ENCODE data around the gene FANK1. TPM values are rescaled to one million over a fixed set of nuclear protein-coding genes. Genes with fewer than 3 reads are reported as not detected.
"Not testable (repeated sequence)": the region's sequence is repeated elsewhere in the genome, so short reads cannot be mapped to it uniquely, and the experiment has no call there.

The FANK1 gene
- total and polyA plus RNA-seq, 3 experiments from 2014 or later, result 0.44 to 0.66 TPM; not detected in 1

DNA sequence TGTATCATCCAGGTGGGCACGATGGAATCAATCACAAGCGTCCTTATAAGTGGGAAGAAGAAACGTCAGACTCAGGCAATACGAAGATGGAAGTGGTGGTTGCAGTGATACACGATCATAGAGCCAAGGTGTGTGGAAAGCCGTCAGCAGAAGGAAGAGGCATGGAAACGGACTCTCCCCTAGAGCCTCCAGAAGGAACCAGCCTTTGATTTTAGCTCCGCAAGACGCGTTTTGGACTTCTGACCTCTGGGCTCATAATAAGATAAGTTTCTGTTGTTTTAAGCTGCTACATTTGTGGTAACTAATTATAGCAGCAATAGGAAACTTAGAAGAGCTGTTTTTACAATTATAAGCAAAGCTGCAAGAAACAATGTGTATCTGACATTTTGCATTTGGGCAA is 14.8 kb downstream of the FANK1 start:
- ChIA-PET CTCF (no interaction called here), POLR2A (no interaction called here)
- Mint-ChIP-seq H3K36me3 (no peaks in the 10 kb centered on the region), H3K27me3 (peaks cover 2 to 33% of the 10 kb centered on the region in 2 donors), H3K9me3 (peaks cover 0 to 2% (median 0%) of the 10 kb centered on the region in 5 donors), H3K27ac (peak overlapping the region in 1 of 8 donors; percentile 5), H3K4me3 (no peak overlapping the region), H3K4me1 (no peaks in the 10 kb centered on the region)
- no peaks in the 10 kb centered on the region for H3K4me1 ChIP-seq (ENCODE audit: insufficient read depth, low read length)
- no peaks in the 10 kb centered on the region for H3K27me3 ChIP-seq (ENCODE audit: insufficient read depth, low read length, poor library complexity, severe bottlenecking)
- H3K4me3 ChIP-seq (ENCODE audit: low read length), result no peak overlapping the region
- no peaks in the 10 kb centered on the region for H3K9me3 ChIP-seq (ENCODE audit: low read length)
- no peak for DNase-seq
- no peak overlapping the region for H3K27ac ChIP-seq (ENCODE audit: low read depth, low read length)
- no peaks in the 10 kb centered on the region for H3K36me3 ChIP-seq (ENCODE audit: insufficient read depth, low read length)

DNA sequence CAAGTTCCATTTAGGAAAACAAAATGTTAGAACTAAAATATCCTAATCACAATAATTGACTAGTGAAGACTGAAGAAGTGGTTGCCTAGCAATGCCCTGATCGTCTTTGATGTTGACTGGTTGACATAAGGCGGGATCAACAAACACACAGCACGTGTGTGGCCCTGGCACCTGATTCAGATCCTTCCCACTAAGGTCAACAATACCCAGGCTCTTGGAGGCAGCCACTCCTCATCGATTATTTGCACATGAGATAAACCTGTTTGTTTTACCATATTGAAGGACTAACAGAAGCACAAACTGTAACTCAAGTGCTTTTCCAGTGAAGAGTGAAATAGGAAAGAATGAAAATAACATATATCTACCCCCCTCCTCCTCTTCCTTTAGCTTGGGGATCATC is 15.6 kb downstream of the FANK1 start:
- Mint-ChIP-seq H3K36me3 (no peaks in the 10 kb centered on the region), H3K9me3 (peaks cover 0 to 2% (median 0%) of the 10 kb centered on the region in 5 donors), H3K27ac (no peak overlapping the region), H3K4me1 (no peaks in the 10 kb centered on the region), H3K27me3 (peaks cover 2 to 33% of the 10 kb centered on the region in 2 donors), H3K4me3 (no peak overlapping the region)
- no peak overlapping the region for H3K4me3 ChIP-seq (ENCODE audit: low read length)
- ChIA-PET POLR2A (no interaction called here), CTCF (no interaction called here)
- no peak for DNase-seq
- no peaks in the 10 kb centered on the region for H3K4me1 ChIP-seq (ENCODE audit: insufficient read depth, low read length)
- no peak overlapping the region for H3K27ac ChIP-seq (ENCODE audit: low read depth, low read length)
- no peaks in the 10 kb centered on the region for H3K36me3 ChIP-seq (ENCODE audit: insufficient read depth, low read length)
- no peaks in the 10 kb centered on the region for H3K27me3 ChIP-seq (ENCODE audit: insufficient read depth, low read length, poor library complexity, severe bottlenecking)
- no peaks in the 10 kb centered on the region for H3K9me3 ChIP-seq (ENCODE audit: low read length)

DNA sequence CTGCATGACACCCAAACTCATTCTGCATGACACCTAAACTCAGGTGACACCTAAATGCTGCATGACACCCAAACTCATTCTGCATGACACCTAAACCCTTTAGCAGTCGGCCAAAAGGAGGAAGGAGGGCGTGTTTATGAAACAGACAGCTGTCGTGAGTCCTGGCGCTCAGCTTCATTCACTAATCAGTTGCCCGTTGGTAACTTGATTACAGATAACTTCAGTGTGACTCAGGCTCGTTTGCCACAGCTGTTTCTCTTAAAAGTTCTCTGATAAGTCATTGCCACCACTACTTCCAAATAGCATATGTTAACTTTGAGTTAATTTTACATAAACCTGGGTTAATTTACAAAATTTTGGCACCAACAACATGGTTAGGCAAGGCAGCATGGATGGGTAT is 16.9 kb downstream of the FANK1 start:
- H3K27ac Mint-ChIP-seq; H3K4me1 Mint-ChIP-seq; H3K27me3 ChIP-seq (ENCODE audit: insufficient read depth, low read length, poor library complexity, severe bottlenecking); H3K36me3 ChIP-seq (ENCODE audit: insufficient read depth, low read length); H3K9me3 ChIP-seq (ENCODE audit: low read length); H3K4me1 ChIP-seq (ENCODE audit: insufficient read depth, low read length); H3K36me3 Mint-ChIP-seq; H3K9me3 Mint-ChIP-seq; H3K4me3 ChIP-seq (ENCODE audit: low read length); H3K27ac ChIP-seq (ENCODE audit: low read depth, low read length); DNase-seq; CTCF ChIA-PET; POLR2A ChIA-PET; H3K4me3 Mint-ChIP-seq: not testable (repeated sequence)
- H3K27me3 Mint-ChIP-seq, result peaks cover 2 to 31% of the 10 kb centered on the region in 2 donors

DNA sequence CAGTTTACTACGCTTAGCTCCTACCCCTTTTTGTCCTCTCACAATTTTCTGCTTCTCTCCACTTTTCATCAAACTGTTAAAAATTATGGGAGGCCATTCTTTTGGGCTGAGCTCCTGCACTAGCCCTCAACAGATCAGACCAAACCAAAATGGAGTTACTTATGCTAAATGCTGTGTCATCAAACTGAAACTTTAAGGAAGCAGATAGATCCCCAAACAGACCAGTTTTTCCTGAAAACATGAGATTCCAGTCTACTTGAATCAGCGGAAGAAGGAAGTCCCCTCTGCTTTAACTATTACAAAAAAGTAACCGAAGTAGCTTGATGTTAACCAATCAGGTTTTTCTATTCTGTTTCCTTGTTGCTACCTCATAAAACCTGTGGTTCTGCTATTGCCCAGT is 20.6 kb downstream of the FANK1 start:
- H3K4me1 ChIP-seq (ENCODE audit: insufficient read depth, low read length), result no peaks in the 10 kb centered on the region
- ChIA-PET CTCF (no interaction called here), POLR2A (no interaction called here)
- H3K27me3 ChIP-seq (ENCODE audit: insufficient read depth, low read length, poor library complexity, severe bottlenecking), result no peaks in the 10 kb centered on the region
- no peak overlapping the region for H3K27ac ChIP-seq (ENCODE audit: low read depth, low read length)
- Mint-ChIP-seq H3K36me3 (no peaks in the 10 kb centered on the region), H3K27ac (no peak overlapping the region), H3K27me3 (peaks cover 0 to 26% of the 10 kb centered on the region in 2 donors), H3K4me1 (no peaks in the 10 kb centered on the region), H3K4me3 (no peak overlapping the region), H3K9me3 (peaks cover 0 to 6% (median 0%) of the 10 kb centered on the region in 5 donors)
- H3K4me3 ChIP-seq (ENCODE audit: low read length), result no peak overlapping the region
- H3K36me3 ChIP-seq (ENCODE audit: insufficient read depth, low read length), result no peaks in the 10 kb centered on the region
- DNase-seq, result no peak
- no peaks in the 10 kb centered on the region for H3K9me3 ChIP-seq (ENCODE audit: low read length)

DNA sequence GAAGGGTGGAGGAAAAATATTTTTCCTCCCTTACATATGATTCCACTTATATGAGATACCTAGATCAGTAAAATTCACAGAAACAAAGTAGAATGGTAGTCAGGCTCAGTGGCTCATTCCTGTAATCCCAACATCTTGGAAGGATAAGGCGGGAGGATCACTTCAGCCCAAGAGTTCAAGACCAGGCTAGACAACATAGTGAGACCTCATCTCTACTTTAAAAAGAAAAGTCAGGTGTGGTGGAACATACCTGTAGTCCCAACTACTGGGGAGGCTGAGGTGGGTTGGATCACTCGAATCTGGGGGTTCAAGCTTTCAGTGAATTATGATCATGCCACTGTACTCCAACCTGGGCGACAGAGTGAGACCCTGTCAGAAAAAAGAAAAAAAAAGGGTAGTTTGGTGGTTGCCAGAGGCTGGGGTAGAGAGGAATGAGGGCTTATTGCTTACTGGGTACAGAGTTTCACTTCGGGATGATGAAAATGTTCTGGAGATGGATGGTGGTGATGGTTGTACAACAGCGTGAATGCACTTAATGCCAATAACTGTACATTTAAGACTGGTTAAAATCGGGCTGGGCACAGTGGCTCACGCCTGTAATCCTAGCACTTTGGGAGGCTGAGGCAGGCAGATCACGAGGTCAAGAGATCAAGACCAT is 21.5 kb downstream of the FANK1 start:
- CTCF ChIA-PET; H3K4me3 Mint-ChIP-seq; H3K27ac Mint-ChIP-seq; H3K27ac ChIP-seq (ENCODE audit: low read depth, low read length); H3K36me3 ChIP-seq (ENCODE audit: insufficient read depth, low read length); H3K4me1 ChIP-seq (ENCODE audit: insufficient read depth, low read length); H3K36me3 Mint-ChIP-seq; H3K9me3 ChIP-seq (ENCODE audit: low read length); H3K4me1 Mint-ChIP-seq; H3K4me3 ChIP-seq (ENCODE audit: low read length); POLR2A ChIA-PET; H3K9me3 Mint-ChIP-seq; DNase-seq; H3K27me3 ChIP-seq (ENCODE audit: insufficient read depth, low read length, poor library complexity, severe bottlenecking): not testable (repeated sequence)
- peaks cover 0 to 24% of the 10 kb centered on the region in 2 donors for H3K27me3 Mint-ChIP-seq

DNA sequence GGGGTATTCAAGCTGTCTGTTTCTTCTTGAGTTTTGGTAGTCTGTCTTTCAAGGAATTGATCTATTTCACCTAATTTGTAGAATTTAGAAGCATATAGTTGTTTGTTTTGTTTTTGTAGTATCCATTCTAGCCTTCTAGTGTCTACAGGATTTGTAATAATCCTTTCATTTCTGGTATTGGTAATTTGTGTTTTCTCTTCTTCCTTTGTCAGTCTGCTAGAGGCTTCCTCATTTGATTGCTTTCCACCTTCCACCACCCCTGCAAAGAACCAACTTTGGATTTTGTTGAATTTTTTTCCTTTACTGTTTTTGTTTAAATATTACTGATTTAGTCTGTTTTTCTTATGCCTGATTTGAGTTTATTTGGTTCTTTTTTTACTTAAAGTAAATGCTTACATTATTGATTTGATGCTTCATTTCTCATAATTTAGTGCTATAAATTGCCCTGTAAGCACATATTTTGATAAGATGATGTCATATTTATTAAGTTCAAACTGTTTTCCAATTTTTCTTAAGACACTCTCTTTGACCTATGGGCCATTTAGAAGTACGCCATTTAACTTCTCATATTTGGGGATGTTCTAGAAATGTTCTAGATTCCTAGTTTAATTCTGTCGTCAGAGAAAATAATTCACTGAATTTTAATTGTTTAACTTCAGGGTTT is 25.4 kb downstream of the FANK1 start:
- H3K9me3 ChIP-seq (ENCODE audit: low read length); H3K27ac Mint-ChIP-seq; H3K4me3 ChIP-seq (ENCODE audit: low read length); H3K36me3 ChIP-seq (ENCODE audit: insufficient read depth, low read length); H3K27me3 ChIP-seq (ENCODE audit: insufficient read depth, low read length, poor library complexity, severe bottlenecking); H3K4me3 Mint-ChIP-seq; H3K4me1 ChIP-seq (ENCODE audit: insufficient read depth, low read length); DNase-seq; H3K36me3 Mint-ChIP-seq; H3K27ac ChIP-seq (ENCODE audit: low read depth, low read length); H3K4me1 Mint-ChIP-seq; H3K27me3 Mint-ChIP-seq; H3K9me3 Mint-ChIP-seq; CTCF ChIA-PET; POLR2A ChIA-PET: not testable (repeated sequence)

DNA sequence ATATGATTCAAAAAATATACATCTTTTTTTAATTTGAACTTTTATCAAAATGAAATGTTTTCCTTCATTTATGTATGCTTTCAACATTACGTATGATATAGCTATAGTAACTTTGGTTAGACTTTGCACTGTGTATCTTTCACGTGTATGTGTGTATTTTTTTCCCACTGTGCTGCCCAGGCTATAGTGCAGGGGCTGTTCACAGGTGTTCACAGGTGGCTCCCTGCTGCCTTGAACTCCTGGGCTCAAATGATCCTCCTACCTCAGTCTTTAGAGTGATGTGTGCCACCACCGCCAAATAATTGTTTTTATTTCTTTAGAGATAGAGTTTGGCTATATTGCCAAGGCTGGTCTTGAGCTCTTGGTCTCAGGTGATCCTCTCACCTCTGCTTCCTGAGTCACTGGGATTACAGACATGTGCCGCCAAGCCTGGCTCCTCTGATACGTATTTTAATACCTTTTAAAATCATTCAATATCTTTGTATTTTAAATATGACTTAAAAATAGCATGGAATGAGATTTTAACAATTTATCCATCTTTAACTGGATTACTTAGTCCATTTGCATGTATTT is 29.0 kb downstream of the FANK1 start:
- POLR2A ChIA-PET, result no interaction called here

DNA sequence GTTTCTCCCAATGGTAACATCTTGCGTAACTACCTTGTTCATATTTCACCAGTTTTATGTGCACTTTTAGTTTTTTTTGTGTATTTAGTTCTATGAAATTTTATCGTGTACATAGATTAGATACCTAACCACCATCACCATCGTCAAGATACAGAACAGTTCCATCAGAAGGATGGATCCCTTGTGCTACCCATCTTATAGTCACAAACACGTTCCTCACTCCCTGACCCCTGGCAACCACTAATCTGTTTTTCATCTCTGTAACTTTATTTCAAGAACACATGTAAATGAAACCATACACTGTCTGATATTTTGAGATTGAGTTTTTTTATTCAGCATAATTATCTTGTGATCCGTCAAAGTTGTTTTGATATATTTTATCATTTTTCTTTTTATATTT is 29.9 kb downstream of the FANK1 start:
- H3K27ac Mint-ChIP-seq, result no peak overlapping the region
- no peak overlapping the region for H3K4me3 Mint-ChIP-seq
- ChIA-PET CTCF (no interaction called here), POLR2A (no interaction called here)
- H3K36me3 ChIP-seq (ENCODE audit: insufficient read depth, low read length), result no peaks in the 10 kb centered on the region
- H3K36me3 Mint-ChIP-seq, result no peaks in the 10 kb centered on the region
- H3K9me3 Mint-ChIP-seq, result peaks cover 0 to 2% (median 0%) of the 10 kb centered on the region in 5 donors
- H3K27ac ChIP-seq (ENCODE audit: low read depth, low read length), result no peak overlapping the region
- no peaks in the 10 kb centered on the region for H3K4me1 Mint-ChIP-seq
- no peak for DNase-seq
- H3K27me3 ChIP-seq (ENCODE audit: insufficient read depth, low read length, poor library complexity, severe bottlenecking), result no peaks in the 10 kb centered on the region
- H3K27me3 Mint-ChIP-seq, result peaks cover 0 to 7% of the 10 kb centered on the region in 2 donors
- no peaks in the 10 kb centered on the region for H3K4me1 ChIP-seq (ENCODE audit: insufficient read depth, low read length)
- no peak overlapping the region for H3K4me3 ChIP-seq (ENCODE audit: low read length)
- H3K9me3 ChIP-seq (ENCODE audit: low read length), result no peaks in the 10 kb centered on the region

More for the DNA sequence above, 29.0 kb downstream of the FANK1 start:
- no peak overlapping the region for H3K27ac ChIP-seq (ENCODE audit: low read depth, low read length)
- peaks cover 0 to 2% (median 0%) of the 10 kb centered on the region in 5 donors for H3K9me3 Mint-ChIP-seq
- H3K9me3 ChIP-seq (ENCODE audit: low read length), result no peaks in the 10 kb centered on the region
- H3K36me3 ChIP-seq (ENCODE audit: insufficient read depth, low read length), result no peaks in the 10 kb centered on the region
- H3K36me3 Mint-ChIP-seq, result no peaks in the 10 kb centered on the region
- DNase-seq, result no peak
- H3K27me3 ChIP-seq (ENCODE audit: insufficient read depth, low read length, poor library complexity, severe bottlenecking), result no peaks in the 10 kb centered on the region
- H3K27me3 Mint-ChIP-seq, result peaks cover 0 to 3% of the 10 kb centered on the region in 2 donors
- no peak overlapping the region for H3K27ac Mint-ChIP-seq
- H3K4me1 Mint-ChIP-seq, result no peaks in the 10 kb centered on the region
- H3K4me3 ChIP-seq (ENCODE audit: low read length), result no peak overlapping the region
- H3K4me3 Mint-ChIP-seq, result no peak overlapping the region
- no peaks in the 10 kb centered on the region for H3K4me1 ChIP-seq (ENCODE audit: insufficient read depth, low read length)
- CTCF ChIA-PET, result no interaction called here

All from CD8-positive, alpha-beta memory T cell (primary cell).